Fibroblast of the aortic adventitia (primary cell): ENCODE measurements around the gene INSL3. TPM values are rescaled to one million over a fixed set of nuclear protein-coding genes. Genes with fewer than 3 reads are reported as not detected.
"Not testable (repeated sequence)": the region's sequence is repeated elsewhere in the genome, so short reads cannot be mapped to it uniquely, and the experiment has no call there.

Experiments
- DNase-seq: peaks from one replicate; pipeline ENCODE4 v3.0.0-alpha.2; 2010; ENCODE audit warnings: low read depth
- H3K4me3 ChIP-seq: 2 replicates; pipeline ENCODE4 v1.5.1; 2011; ENCODE audit warnings: low read depth, mild to moderate bottlenecking, control low read depth, low read length, moderate library complexity
- CTCF ChIP-seq: IDR thresholded peaks from 2 replicates; pipeline ENCODE4 v1.5.1; 2011; ENCODE audit warnings: mild to moderate bottlenecking, low read length, control low read depth, inconsistent platforms; ENCODE audit not compliant: insufficient read depth
- total RNA-seq: library from RNA; depleted of rRNA; stranded (reverse); fragments of >200 nt; gene quantifications from 2 replicates; pipeline ENCODE4 v1.2.3, GENCODE V29; 2012; ENCODE audit warnings: low replicate concordance

Gene INSL3
- total RNA-seq, 1 donor, result not detected

DNA sequence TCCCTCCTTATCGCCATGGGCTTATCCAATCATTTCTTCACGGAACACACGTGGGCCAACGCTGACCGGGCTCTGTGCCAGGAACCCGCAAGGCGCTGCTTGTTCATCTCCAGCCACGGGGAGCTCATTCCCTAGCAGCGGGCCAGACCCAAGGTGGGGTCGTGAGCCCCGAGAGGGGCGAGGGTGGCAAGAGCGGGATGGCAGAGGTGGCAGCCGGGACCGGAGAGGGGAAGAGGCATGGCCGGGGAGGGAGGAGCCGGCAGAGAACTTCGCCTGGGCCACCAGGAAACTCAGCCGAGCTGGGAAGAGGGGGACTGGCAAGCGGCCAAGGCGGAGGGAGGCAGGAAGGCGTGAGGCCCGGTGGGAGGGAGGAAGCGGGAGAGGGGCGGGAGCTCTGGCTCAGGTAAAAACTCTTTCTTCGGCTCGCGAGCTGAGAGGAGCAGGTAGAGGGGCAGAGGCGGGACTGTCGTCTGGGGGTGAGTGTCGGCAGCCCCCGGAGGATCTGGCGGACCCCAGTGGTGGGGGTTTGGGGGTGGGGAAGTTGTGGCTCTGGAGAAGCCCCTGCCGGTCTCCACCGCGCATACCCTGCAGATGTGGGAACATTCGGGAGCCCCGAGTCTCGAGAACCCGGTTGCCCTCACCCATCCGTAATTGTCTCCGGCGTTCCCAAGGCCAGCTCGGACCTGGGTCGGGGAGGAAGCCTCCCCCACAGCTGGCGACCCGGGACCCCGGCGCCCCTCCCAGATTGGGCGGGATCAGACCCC is 26.4 kb downstream of the INSL3 start, which contains the start of gene B3GNT3:
B3GNT3 (plus strand) TSS at position 408 of the 764 bp plus-strand sequence. CDS start 12,670 bp downstream, outside the sequence.
- DNase-seq, result no peak
- H3K4me3 ChIP-seq, result no peak within 1 kb of the TSS
- no peak for TF ChIP-seq CTCF

DNA sequence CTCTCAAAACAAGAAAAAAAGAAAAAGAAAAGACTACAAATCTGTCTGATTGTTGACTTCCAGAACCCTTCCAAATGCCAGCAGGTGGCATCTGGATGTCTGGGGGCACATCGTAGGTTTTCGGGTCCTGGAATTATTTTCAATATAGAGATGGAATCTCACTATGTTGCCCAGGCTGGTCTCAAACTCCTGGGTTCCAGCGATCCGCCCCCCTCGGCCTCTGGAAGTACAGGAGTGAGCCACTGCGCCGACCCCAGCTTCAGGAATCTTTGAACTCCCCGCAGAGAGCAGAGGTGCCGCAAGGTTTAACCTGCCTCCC is 26.9 kb downstream of the INSL3 start:
- DNase-seq, result no peak
- no peak overlapping the region for H3K4me3 ChIP-seq
- no peak for TF ChIP-seq CTCF

DNA sequence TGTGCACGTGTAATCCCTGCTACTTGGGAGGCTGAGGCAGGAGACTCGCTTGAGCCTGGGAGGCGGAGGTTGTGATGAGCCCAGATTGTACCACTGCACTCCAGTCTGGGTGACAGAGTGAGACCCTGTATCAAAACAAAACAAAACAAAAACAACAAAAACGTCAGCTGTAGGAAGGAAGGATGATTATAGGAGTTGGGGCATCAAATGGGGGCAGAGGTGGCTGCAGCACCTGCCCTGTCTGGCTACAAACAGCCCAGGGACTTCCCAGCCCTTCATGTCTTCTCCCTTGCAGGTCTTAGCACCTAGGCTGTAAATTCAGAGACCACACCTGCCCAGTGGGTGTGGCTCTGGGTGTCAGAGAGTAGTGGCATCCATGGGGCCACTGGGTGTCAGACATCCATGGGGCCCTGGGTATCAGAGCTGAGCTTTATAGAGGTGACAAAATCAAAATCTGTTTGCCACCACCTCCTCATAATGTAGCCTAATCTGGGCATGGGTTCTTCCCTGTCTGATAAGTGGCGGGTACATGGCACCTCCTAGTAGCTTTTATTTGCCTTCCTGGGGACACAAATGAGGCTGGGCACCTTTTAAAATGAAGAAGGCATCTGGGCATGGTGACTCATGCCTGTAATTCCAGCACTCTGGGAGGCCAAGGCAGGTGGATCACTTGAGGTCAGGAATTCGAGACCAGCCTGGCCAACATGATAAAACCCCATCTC is 31.1 kb downstream of the INSL3 start:
- no peak overlapping the region for H3K4me3 ChIP-seq
- no peak for TF ChIP-seq CTCF
- no peak for DNase-seq

DNA sequence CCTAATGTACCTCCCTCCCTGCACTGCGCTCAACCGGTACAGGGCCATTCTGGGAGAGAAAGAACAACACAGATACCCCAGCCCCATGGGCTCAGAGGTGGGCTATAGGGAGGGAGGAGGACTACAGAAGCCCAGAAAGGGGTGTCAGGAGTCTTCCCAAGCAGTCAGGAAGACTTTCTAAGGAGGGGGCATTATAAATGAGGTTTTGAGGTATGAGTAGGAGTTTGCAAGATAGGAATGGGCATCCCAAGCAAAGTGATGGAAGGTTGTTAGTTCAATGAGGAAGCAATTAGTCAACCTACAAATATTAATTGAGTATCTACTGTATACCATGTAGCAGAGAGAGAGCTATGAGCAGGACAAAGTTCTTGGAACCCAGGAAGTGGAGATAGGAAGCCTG is 32.7 kb downstream of the INSL3 start:
- no peak for TF ChIP-seq CTCF
- H3K4me3 ChIP-seq, result no peak overlapping the region
- no peak for DNase-seq

DNA sequence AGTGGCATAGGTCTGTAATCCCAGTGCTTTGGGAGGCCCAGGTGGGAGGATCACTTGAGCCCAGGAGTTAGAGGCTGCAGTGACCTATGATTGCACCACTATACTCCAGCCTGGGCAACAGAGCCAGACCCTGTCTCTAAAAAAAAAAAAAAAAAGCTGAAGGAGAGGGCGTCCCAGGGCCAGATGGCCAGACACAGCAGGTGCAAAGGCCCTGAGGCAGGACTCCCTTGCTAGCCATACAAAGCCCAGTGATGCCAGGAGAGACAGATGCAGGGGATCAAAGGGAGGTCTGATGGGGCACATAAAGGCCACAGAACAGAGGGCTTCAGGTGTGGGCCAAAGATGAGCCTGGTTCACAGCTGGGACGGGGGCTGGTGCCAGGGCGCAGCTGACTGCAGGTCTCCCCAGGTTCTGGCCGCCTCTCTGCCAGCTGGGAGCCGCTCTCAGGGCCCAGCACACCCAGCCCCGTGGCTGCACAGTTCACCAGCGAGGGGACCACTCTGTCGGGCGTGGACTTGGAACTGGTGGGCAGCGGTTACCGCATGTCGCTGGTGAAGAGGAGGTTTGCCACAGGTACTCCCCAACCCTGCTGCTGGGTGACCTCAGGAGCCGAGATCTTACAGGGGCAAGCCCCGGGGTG is 33.9 kb downstream of the INSL3 start:
- no peak overlapping the region for H3K4me3 ChIP-seq
- TF ChIP-seq CTCF, result no peak
- DNase-seq, result no peak

DNA sequence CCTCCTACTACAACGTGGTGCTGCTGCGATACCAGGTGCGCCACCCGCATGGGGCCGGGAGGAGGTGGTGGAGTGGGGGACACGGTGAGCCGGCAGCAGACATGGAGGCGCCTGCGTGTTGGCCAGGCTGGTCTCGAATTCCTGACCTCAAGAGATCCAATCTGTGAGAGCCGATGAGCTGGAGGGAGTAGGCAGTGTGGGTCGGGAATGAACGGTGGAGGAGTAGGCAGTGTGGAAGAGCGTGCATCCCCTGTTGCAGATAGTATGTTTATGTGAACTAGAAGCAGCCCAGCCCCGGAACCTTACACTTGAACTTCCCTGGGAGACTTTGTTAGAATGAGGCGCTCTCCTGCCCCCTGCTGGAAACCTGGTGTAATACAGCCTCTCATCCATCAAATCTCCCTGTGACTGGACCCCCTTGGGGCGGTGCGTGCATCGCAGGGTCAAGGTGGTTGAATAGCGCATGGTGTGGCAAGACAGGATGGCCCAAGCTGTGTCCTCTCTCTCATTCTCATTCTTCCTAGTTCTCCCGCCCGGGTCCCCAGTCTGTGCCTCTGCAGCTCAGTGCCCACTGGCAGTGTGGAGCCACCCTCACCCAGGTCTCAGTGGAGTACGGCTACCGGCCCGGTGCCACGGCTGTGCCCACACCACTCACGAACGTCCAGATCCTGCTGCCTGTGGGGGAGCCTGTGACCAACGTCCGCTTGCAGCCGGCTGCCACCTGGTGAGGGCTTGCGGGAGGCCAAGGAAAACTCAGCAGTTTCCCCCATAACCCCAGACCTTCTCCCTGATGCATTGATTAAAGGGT is 36.9 kb downstream of the INSL3 start:
- TF ChIP-seq CTCF, result peak; percentile 85
- DNase-seq, result peak; percentile 72
- no peak overlapping the region for H3K4me3 ChIP-seq

GRCh38 chr19:17783721-17784120 is 37.6 kb downstream of the INSL3 start:
- DNase-seq, H3K4me3 ChIP-seq: not testable (repeated sequence)
